T-helper 9 cell (primary cell): ENCODE results near the gene SH2D6.

Source experiments
- DNase-seq: peaks from one replicate; pipeline ENCODE4 v3.0.0-alpha.2; 2020

SH2D6 gene

GRCh38 chr2:85440729-85441128, 22.2 kb downstream of the SH2D6 start:
- DNase-seq = no peak

GRCh38 chr2:85441864-85442263, 23.4 kb downstream of the SH2D6 start:
- no peak for DNase-seq

GRCh38 chr2:85444629-85445172, 26.2 kb downstream of the SH2D6 start:
- DNase-seq = no peak

GRCh38 chr2:85445316-85446295, 27.1 kb downstream of the SH2D6 start:
- no peak for DNase-seq

- no peak for DNase-seq
Measured at GRCh38 chr2:85446296-85447221, 28.0 kb downstream of the SH2D6 start.

DNA sequence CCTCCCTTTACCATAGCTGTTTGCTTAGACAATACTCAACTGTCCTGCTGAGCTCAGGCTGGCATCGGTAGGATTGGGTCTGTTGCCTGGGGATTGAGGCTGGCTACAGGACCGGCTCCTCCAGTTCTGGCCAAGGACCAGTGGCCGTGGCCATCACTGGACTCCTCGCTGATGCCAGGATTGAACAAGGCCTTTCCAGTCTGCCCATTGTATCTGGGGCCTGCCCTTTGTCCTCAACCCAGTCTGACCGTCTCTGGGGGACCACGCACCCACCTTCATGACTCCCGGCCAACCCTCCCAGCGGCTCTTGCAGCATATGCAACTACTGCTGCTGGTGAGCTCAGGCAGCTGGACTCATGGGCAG, 28.7 kb downstream of the SH2D6 start:
- no peak for DNase-seq

DNA sequence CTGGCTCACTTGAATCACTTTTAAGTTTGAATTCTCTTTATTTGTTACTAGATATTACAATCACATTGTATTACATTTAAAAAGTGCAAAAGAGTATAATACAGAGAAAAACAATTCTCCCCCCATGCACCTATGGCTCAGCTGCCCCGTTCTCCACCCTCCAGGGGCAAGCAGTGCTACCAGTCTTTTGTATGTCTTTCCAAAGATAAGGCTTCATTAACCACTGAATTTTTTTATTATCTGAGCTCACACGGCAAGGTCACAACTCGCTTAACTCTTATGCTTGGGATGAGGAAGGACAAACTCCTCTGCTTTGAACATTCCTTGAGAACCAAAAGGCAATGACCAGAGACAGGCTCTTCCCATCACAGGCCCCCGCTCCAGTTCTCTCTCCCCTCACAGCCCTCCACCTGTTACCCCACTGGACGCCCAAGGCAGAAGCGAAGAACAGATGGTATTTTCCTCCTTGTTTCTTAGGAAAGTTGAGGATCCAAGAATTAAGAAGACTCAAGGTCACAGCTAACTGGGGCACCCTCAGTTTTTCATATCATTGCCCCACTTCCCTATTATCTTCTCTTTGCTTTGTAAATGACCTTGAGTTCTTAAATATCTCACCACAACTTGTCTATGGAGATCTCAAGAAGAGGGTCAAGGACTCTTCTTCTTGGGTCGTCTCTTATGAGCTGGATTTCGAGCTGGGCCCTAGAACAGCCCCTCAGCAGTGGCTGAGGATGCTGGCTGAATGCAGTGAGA, 30.1 kb downstream of the SH2D6 start:
- no peak for DNase-seq

DNA sequence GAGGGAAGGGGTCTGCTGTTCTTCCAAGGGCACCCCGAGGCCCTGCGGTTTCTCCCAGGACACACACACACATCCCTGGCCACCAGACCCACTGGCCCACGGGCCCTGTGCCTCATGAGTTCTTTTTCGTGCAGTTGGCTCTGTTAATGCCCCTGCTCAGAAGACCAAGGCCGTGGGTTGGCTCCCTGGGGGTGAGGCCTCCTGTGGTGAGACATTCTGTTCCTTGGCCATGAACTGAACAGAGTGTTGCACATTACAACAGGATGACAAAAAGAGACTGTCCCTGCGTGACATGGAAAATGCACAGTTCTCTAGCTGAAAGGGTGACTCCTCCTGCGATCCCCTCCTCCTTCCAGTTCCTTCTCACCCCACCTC, 30.7 kb downstream of the SH2D6 start:
- DNase-seq = no peak

DNA sequence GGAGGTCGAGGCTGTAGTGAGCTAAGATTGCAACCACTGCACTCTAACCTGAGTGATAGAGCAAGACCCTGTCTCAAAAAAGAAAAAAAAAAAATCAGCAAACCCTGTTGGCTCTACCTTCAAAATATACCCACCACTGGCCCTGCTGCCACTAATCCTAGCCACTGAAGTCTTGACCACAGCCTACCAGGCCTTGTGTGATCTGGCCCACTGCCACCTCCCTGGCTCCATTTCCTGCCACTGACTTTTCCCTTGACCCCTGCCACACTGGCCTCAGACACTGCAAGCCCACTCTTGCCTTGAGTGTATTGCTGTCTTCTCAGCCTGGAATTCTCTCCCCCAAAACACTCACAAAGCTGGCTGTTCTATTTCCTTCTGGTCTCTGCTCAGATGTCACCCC, 33.7 kb downstream of the SH2D6 start:
- DNase-seq = no peak

- no peak for DNase-seq
Measured at GRCh38 chr2:85453571-85453970, 35.1 kb downstream of the SH2D6 start.

GRCh38 chr2:85455552-85456090, 37.1 kb downstream of the SH2D6 start:
- no peak for DNase-seq

- DNase-seq = no peak
Measured at GRCh38 chr2:85457043-85457442, 38.5 kb downstream of the SH2D6 start.

DNA sequence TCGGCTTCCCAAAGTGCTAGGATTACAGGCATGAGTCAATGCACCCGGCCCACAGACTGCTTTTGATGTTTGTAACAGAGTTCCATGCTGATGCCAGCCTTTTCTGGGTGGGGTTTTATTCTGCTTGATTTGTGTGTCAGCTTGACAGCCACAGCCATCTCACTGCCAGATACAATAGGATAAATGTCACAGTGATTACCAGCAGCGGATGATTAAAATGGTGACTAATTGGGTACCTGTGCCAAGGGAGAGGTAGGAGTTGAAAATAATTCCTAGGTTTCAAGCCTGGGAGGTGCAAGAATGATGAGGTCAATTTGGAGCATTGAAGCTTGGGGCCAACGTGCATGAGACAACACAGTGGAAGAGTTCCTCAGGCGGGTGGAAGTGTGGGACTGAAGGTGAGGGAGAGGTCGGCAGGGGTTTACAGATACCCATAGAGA, 39.4 kb downstream of the SH2D6 start:
- no peak for DNase-seq

GRCh38 chr2:85458601-85459563, 40.4 kb downstream of the SH2D6 start:
- no peak for DNase-seq

DNA sequence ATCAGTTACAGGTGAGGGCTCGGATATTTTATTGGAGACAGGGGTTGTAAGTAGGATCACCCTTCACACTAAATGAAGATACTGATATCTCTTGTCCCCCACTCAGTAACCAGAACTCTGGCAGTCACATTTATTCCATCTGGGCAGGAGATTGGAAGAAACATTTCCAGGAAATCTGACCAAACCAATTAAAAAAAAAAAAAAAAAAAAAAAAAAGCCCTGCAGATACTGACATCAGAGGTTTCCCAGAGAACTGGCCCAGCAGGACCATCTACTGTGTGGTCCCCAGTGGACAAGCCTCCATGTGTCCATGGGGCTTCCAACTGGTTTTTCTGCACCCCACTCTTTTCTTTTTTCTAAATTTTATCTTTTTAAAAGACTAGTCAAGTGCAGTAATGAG, 41.3 kb downstream of the SH2D6 start:
- no peak for DNase-seq

DNA sequence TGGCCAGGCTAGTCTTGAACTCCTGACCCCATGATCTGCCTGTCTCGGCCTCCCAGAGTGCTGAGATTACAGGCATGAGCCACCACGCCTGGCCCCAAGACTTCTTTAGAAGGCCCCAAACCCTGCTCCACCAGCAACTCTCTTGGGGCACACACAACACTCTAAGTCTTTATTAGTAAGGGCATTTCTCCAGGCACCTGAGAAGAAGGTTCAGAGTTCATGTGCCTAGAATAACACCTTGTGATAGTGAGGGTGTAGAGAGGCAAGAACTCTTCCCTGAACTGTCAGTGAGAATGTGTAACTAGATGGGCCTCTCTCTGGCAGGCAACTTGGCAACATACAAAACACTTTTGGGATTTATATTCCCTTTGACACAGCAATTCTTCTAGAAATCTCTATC, 43.8 kb downstream of the SH2D6 start:
- DNase-seq = no peak

DNA sequence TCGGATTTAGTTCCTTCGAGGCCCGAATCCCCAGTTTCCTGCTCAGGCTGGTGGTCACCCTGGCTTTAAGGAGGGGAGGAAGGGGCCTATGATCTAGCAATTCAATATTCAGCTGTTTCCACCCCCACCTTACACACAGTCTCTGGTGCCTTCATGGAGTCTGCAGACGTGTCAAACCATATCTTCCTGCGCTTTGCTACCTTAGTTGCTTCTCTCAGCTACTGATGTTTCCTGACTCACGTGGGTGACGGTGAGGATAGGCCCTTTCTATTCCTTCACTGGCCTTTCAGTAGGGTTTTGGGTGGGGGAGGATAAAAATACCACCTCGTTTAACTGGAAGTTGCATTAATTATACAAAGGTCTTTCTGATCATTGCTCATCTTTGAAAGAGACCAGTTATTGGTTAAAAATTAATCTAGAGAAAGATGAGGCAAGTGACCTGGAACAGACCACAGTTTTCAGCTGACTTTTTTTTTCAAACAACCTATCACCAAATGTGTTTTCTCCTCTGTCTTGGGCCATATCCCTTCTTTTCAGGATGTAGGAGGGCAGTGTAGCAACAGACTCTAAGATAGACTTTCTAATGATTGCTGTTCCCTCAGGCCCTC, 49.7 kb downstream of the SH2D6 start:
- DNase-seq = no peak

DNA sequence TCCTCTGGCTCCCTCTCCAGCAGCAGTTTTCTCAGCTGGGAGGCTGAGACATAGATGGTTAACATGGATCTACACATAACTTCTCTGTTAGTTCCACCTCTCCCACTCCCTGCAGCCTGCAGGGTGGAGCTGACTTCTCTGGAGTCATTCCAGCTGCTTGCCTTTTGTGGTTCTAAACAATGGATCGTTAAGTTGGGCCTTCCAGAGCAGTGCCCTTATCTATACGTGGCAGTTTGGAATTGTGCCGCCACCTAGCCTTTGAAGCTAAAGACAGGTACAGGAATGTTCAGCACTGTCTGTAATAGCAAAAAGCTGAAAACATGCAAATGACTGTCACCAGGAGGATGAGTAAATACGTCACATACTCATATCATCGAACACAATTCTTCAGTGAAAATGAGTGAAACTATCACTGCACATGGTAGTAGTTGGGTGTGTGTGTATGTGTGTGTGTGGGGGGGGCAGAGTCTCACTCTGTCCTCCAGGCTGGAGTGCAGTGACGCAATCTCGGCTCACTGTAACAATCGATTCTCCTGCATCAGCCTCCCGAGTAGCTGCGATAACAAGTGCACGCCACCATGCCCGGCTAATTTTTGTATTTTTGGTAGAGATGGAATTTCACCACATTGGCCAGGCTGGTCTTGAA, 50.3 kb downstream of the SH2D6 start:
- no peak for DNase-seq

DNA sequence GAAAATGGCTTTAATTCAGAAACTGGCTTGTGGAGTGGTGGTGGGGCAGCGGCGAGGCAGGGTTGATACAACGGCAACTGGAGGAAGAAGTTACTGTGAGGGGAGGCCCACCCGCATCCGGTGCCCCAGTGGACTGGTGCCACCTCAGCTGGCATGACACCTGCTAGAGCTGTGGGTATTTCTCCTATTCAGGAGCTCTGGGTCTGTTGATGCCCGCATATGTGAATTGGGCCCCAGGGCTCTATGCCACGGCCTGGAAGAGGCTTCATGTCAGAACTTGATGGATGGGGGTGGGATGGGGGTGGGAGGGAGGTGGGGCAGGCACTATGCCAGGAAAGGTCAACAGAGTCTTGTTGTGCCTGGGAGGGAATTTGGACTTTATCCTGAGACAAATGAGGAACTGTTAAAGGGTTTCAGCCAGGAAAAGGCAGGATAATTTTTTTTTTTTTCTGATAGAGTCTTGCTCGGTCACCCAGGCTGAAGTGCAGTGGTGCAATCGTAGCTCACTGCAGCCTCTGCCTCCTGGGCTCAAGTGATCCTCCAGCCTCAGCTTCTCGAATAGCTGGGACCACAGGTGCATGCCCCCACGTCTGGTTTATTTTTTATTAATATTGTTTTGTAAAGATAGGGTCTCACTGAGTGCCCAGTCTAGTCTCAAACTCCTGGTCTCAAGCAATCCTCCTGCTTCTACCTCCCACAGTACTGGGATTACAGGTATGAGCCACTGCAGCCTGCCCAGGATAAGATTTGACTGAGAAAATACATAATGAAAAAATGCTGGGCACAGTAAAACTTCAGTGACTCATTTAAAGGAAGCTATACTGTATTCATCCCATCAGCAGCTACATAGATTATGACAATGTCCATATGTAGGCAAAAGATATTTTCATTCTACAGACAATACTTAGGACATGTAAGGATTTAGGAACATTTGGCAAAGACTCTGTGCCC, 52.6 kb downstream of the SH2D6 start:
- no peak for DNase-seq
